M059J (cell line): ENCODE data around the gene APOC3. TPM values are rescaled to one million over a fixed set of nuclear protein-coding genes. Genes with fewer than 3 reads are reported as not detected.
A peak's percentile ranks its signal among the peaks of the same experiment; 100 is the strongest.
"Not testable (repeated sequence)": the region's sequence is repeated elsewhere in the genome, so short reads cannot be mapped to it uniquely, and the experiment has no call there.

Experiments used
- DNase-seq: peaks from one replicate; pipeline ENCODE4 v3.0.0-alpha.2; 2012; ENCODE audit warnings: low read depth
- total RNA-seq: library from RNA; depleted of rRNA; stranded (reverse); fragments of >200 nt; shearing (Covaris generic); gene quantifications from 2 replicates; pipeline ENCODE4 v1.2.3, GENCODE V29; 2014

The APOC3 gene
- total RNA-seq, 1 experiment from 2014 or later = not detected

- no peak for DNase-seq
Measured at GRCh38 chr11:116830184-116830912, 641 bp downstream of the APOC3 start.

- DNase-seq = no peak
Measured at GRCh38 chr11:116831790-116832349, 2.2 kb downstream of the APOC3 start.

GRCh38 chr11:116832350-116833290 lies 2.9 kb downstream of the APOC3 start:
- DNase-seq = no peak

- DNase-seq = no peak
Measured at GRCh38 chr11:116833491-116833815, 3.7 kb downstream of the APOC3 start.

GRCh38 chr11:116833816-116834534 lies 4.3 kb downstream of the APOC3 start:
- DNase-seq = no peak

GRCh38 chr11:116834535-116835041 lies 4.9 kb downstream of the APOC3 start:
- DNase-seq = not testable (repeated sequence)

GRCh38 chr11:116835042-116835772 lies 5.5 kb downstream of the APOC3 start:
- DNase-seq = no peak

- DNase-seq = peak; percentile 94
Measured at GRCh38 chr11:116835791-116836631, 6.3 kb downstream of the APOC3 start.

- DNase-seq = no peak
Measured at GRCh38 chr11:116836632-116836991, 6.9 kb downstream of the APOC3 start.

GRCh38 chr11:116837231-116838091 lies 7.8 kb downstream of the APOC3 start, which contains the start of gene APOA1:
TSS of gene APOA1 (minus strand) at chr11:116837622. CDS start at chr11:116837387, 235 bp downstream.
- DNase-seq = no peak

GRCh38 chr11:116838321-116839084 lies 8.8 kb downstream of the APOC3 start:
- no peak for DNase-seq

- DNase-seq = no peak
Measured at GRCh38 chr11:116840224-116840745, 10.6 kb downstream of the APOC3 start.

- DNase-seq = no peak
Measured at GRCh38 chr11:116840746-116841296, 11.1 kb downstream of the APOC3 start.

GRCh38 chr11:116842117-116842516 lies 12.4 kb downstream of the APOC3 start:
- no peak for DNase-seq

- DNase-seq = no peak
Measured at GRCh38 chr11:116842909-116843308, 13.2 kb downstream of the APOC3 start.

- DNase-seq = no peak
Measured at GRCh38 chr11:116843661-116844060, 14.0 kb downstream of the APOC3 start.

GRCh38 chr11:116844722-116845121 lies 15.0 kb downstream of the APOC3 start:
- no peak for DNase-seq

- DNase-seq = no peak
Measured at GRCh38 chr11:116847612-116848011, 17.9 kb downstream of the APOC3 start.
